ENCODE measurements around the gene KRTAP5-1. TPM values are rescaled to one million over a fixed set of nuclear protein-coding genes. Genes with fewer than 3 reads are reported as not detected.
A peak's percentile ranks its signal among the peaks of the same experiment; 100 is the strongest.

Gene KRTAP5-1
- total and polyA plus RNA-seq, 7 donors: not detected

- ATAC-seq: no peak
- WGBS, 3 donors: 67 to 69% (median 68%) methylated on average over 13 of the region's 13 CpGs
- no peaks in the 10 kb centered on the region for H3K27me3 ChIP-seq (ENCODE audit: insufficient read depth in 3 of 3, low read length in 2 of 3)
- peaks cover 0 to 7% of the 10 kb centered on the region in 2 donors for H3K36me3 ChIP-seq (ENCODE audit: insufficient read depth in 1 of 2, low read depth in 1 of 2)
- no peaks in the 10 kb centered on the region for H3K9me3 ChIP-seq
- intact Hi-C loops (cut with DNase I): no loop called here
- H3K4me1 ChIP-seq: peaks cover 36% of the 10 kb centered on the region
- no peak overlapping the region for H3K27ac ChIP-seq
- DNase-seq: no peak
- no peak overlapping the region for H3K4me3 ChIP-seq
- TF ChIP-seq CTCF (IDR thresholded peaks at IDR 0.05): no peak
Measured at GRCh38 chr11:1568441-1568911, 16.6 kb downstream of the KRTAP5-1 start.

- Histone ChIP-seq H3K9me3 (no peaks in the 10 kb centered on the region), H3K4me3 (no peak overlapping the region), H3K27ac (peak overlapping the region; percentile 65), H3K27me3 (ENCODE audit: insufficient read depth in 3 of 3, low read length in 2 of 3) (no peaks in the 10 kb centered on the region), H3K4me1 (peaks cover 36% of the 10 kb centered on the region), H3K36me3 (ENCODE audit: insufficient read depth in 1 of 2, low read depth in 1 of 2) (peaks cover 0 to 15% of the 10 kb centered on the region in 2 donors)
- 70 to 72% (median 70%) methylated on average over 7 of the region's 7 CpGs for WGBS, 3 donors
- ATAC-seq: no peak
- TF ChIP-seq CTCF (IDR thresholded peaks at IDR 0.05): no peak
- DNase-seq: no peak
- intact Hi-C loops (cut with DNase I): no loop called here
Measured at GRCh38 chr11:1567721-1568100, 17.4 kb downstream of the KRTAP5-1 start.

- Histone ChIP-seq H3K36me3 (ENCODE audit: insufficient read depth in 1 of 2, low read depth in 1 of 2) (peaks cover 0 to 18% of the 10 kb centered on the region in 2 donors), H3K27ac (peak overlapping the region; percentile 53), H3K4me1 (peaks cover 36% of the 10 kb centered on the region), H3K9me3 (no peaks in the 10 kb centered on the region), H3K27me3 (ENCODE audit: insufficient read depth in 3 of 3, low read length in 2 of 3) (no peaks in the 10 kb centered on the region), H3K4me3 (no peak overlapping the region)
- DNase-seq: no peak
- intact Hi-C loops (cut with DNase I): no loop called here
- TF ChIP-seq CTCF (IDR thresholded peaks at IDR 0.05): no peak
- peak in 3 of 4 donors; percentile 9 to 61 (median 13) for ATAC-seq
- 48 to 53% (median 51%) methylated on average over 12 to 13 of the region's 13 CpGs for WGBS, 3 donors
Measured at GRCh38 chr11:1567052-1567720, 17.9 kb downstream of the KRTAP5-1 start.

GRCh38 chr11:1566381-1567051, 18.6 kb downstream of the KRTAP5-1 start:
- peak in 1 of 2 donors; percentile 39 for DNase-seq
- 84 to 87% (median 85%) methylated on average over 15 to 20 of the region's 20 CpGs for WGBS, 3 donors
- H3K4me1 ChIP-seq: peaks cover 36% of the 10 kb centered on the region

More at GRCh38 chr11:1566381-1567051, 18.6 kb downstream of the KRTAP5-1 start:
- Histone ChIP-seq H3K36me3 (ENCODE audit: insufficient read depth in 1 of 2, low read depth in 1 of 2) (peaks cover 0 to 24% of the 10 kb centered on the region in 2 donors), H3K4me3 (no peak overlapping the region), H3K27me3 (ENCODE audit: insufficient read depth in 3 of 3, low read length in 2 of 3) (no peaks in the 10 kb centered on the region), H3K27ac (peak overlapping the region; percentile 53), H3K9me3 (no peaks in the 10 kb centered on the region)
- intact Hi-C loops (cut with DNase I): no loop called here
- TF ChIP-seq CTCF (IDR thresholded peaks at IDR 0.05): no peak
- no peak for ATAC-seq
